ENCODE measurements around the gene CDH4.
A peak's percentile ranks its signal among the peaks of the same experiment; 100 is the strongest.
"Not testable (repeated sequence)": the region's sequence is repeated elsewhere in the genome, so short reads cannot be mapped to it uniquely, and the experiment has no call there.

CDH4 gene

DNA sequence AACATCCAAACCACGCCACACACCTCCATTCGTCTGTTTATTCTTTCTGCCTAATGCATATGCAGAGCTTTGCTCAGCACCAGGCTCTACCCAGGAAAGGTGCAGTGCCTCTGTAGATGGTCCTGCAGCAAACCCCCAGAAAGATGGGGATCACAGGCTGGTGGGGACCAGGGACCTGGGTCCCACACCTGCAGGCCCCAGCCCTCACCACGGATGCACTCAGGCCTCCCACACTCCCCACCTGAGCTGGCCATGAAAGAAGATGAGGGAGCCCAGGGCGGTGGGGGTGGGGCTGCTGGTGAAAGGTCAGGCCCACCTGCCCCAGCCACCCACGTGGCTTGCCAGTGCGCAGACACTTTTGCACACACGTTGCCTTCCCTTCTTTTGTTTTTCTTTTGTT lies 595.9 kb downstream of the CDH4 start:
- no peak for DNase-seq (ENCODE audit: low spot score)

DNA sequence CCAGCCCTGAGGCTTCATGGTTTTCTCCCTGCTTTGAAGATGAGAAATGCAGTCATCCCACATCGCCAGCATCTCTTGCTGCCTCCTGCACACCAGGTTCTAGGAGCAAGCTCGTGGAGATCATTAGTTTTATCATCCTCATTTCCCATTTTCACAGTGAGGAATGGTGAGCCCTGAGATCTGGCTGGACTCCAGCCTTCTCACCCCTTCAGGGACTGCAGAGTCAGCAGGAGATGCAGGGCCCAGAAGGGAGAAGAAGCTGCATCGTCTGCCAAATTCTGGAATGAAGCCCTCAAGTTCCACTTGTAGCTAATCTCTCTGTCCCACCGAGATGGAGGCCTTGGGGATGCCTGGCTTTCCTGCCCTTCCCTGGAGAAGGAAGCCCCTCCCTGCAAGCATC lies 596.8 kb downstream of the CDH4 start:
- no peak for DNase-seq (ENCODE audit: low spot score)

DNA sequence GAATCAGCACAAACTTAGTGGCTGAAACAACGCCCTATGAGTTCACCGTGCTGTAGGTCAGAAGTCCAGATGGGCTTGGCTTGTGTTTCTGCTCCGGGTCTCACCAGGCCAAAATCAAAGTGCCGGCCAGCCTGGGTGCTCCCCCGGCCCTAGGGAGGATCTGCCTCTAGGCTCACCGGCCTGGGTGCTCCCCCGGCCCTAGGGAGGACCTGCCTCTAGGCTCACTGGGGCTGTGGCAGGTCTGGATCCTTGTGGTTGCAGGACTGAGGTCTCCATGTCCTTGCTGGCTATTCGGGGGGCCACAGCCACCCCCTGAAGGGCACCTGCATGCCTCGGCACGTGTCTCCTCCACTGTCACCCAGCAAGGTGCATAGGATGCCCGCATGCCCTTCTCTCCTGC lies 597.3 kb downstream of the CDH4 start:
- no peak for DNase-seq (ENCODE audit: low spot score)

DNA sequence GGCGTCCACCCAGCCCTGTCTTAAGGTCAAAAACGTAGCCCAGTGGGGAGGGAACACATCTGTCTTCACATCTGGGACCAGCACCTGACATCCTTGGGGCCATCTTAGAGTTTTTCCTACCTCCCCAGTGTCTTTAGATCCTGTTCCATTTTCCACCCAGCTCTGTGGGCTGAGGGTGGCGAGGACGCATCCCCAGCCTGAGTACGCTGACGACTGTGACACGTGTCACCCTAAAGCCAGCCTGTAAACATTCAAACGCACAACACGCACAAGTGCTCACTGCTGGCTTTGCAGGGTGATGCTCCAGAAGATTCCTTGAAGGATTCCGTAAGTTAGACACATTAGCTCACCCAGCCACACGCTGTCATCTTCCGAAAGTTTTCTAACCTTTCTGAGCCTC lies 597.8 kb downstream of the CDH4 start:
- DNase-seq (ENCODE audit: low spot score), result no peak

DNA sequence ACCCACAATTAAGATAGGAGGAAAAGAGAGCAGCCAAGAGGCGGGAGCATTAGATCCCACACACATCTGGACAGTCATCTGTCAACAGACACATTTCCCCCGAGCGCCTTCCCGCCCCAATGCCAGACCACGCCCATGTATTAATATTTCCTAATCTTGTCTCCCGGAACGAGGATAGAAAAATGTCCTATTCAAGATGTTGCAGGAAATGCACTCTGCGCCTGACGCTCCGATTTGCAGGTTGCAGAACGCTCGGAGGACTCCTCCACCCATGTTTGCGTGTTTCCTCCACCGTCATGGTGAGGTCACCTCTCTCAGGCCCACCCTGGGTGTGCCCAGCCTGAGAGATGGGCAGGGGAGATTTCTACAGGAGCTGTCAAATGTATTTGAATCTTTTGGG lies 598.4 kb downstream of the CDH4 start:
- no peak for DNase-seq (ENCODE audit: low spot score)

DNA sequence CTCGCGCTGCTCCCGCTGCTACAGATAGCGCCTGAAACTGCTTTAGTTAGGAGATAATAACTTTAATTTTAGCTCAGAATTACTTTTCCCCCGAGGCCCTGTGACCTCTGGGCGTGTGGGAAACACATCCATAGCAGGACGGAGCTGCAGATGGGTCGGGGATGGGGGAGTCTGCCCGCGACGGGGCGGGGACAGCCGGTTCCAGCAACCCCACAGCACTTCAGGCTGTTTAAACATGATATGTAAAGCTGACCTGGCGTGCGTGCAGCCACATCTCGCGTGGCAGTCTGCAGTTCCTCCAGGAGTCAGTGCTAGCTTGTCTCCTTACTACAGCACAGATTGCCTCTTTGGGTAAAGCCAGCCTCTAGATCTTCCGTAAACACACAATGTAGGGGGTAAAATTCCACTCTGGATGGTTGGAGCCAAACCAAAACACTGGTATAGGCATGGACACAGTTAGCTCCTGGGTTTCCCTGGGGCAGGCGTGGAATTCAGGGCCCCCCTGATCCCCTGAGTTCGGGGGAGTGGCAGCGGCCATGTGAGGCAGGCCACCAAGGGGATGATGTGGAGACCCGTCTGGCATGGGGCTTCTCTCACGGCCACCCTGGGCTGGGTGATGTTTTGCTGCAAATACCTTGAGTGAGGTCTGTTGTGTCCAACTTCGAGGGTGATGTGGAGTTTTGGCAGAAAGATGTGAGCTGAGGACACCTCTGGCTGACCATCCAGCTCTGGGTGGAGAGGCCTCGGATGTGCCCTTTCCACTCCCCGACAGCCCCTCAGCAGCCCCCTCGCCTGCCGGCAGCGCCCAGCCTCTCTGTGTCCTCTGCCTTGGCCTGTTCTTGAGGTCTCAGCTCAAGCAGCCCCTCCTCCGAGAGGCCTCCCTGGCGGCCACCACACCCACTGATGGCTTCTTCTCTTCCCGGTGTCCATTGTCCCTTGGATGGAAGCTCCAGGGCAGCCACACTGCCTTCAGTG lies 599.2 kb downstream of the CDH4 start:
- DNase-seq (ENCODE audit: low spot score), result no peak

DNA sequence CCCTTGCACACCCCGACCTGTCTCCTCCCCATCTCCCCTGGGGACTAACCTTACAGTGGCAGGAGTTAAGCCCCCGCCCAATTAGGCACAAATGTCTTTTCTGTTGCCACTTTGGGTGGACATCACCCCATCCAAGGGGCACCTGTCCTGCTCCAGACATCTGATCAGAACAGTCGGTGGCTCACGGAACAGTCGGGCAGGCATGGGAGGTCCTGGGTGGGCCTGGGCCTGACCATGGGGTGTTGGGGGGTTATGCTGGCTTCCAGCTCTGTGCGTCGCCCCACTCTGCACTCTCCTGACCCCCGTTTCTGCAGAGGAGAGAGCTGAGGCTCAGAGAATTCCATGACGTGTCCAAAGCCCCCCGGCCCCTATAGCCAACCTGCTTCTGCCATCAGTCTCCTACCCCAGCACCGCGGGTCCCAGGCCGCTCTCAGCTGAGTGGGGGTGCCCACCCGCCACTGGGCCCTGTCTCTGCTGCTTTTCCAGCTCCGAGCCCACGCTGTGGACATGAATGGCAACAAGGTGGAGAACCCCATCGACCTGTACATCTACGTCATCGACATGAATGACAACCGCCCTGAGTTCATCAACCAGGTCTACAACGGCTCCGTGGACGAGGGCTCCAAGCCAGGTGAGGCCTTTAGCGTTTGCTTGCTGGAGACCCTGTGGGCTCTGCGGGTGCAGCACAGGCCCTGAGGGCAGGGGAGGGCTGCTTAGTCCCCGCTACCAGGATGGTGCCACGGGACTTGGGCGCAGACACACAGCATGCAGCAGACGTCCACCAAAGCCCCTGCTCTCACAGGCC lies 600.4 kb downstream of the CDH4 start:
- DNase-seq (ENCODE audit: low spot score), result no peak

DNA sequence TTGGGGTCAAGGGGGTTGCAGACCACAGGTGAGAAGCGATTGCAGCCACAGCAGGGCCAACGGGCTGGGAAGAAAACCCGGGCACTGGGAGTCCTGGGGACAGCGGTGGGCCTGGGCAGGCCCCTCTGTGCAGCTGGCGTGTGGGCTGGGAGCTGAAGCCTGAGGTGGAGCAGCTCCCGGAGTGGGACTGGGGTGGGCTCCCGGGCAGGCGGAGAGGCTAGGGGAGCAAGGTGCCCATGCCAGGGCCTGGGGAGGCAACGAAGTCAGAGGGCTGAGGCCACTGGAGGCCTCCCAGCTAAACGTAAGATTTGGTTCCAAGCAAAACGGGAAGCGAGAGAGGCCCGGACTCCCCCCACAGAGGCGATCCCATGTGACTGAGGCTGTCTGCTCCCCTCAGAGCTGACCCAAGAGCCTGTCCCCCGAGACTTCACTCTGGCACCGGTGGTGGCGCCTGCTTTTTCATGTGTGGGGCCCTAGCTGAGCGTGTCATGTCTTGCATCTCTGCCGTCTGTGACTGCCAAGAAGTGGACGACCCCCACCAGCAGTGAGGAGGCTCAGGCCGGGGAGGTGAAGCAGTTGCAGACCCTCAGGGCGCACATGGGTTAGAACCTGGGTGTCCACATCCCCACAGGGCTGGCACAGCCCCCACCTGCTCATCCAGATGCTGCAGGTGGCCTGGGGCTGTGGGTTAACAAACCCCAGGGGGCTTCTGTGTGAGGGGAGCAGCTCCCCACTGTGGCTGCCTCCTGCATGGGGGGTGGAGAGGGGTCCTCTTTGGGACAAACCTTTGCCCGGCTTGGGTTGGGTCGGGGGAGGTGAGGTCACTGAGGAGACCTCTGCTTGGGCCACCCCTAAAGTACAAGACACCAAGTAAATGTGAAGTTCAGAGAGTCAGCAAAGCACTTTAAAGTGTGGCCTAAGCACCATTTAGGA lies 601.3 kb downstream of the CDH4 start:
- no peak for DNase-seq (ENCODE audit: low spot score)

DNA sequence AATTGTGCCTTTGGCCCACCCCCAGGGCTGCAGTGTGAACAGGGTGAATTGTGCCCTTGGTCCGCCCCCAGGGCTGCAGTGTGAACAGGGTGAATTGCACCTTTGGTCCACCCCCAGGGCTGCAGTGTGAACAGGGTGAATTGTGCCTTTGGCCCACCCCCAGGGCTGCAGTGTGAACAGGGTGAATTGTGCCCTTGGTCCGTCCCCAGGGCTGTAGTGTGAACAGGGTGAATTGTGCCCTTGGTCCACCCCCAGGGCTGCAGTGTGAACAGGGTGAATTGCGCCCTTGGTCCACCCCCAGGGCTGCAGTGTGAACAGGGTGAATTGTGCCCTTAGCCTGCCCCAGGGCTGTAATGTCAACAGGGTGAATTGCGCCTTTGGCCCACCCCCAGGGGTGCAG lies 602.5 kb downstream of the CDH4 start:
- DNase-seq (ENCODE audit: low spot score), result not testable (repeated sequence)

DNA sequence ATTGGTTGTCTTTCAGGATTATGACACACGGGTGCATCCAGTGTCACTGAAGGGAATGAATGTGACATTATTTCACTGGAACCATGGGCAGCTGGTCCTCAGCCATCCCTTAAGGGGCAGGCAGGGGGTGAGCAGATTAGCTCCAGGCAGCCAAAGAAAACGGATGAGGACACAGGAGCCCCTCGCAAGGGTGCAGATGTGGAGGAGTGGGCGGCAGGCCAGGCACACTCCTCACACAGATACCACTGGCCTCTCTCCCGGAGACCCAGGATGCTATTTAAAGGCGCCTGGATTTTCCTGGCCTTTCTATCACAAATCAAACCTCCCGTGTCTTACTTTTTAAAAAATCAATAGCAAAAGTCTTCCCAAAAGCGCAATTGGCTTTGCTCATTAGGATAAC lies 603.2 kb downstream of the CDH4 start:
- DNase-seq (ENCODE audit: low spot score), result no peak

DNA sequence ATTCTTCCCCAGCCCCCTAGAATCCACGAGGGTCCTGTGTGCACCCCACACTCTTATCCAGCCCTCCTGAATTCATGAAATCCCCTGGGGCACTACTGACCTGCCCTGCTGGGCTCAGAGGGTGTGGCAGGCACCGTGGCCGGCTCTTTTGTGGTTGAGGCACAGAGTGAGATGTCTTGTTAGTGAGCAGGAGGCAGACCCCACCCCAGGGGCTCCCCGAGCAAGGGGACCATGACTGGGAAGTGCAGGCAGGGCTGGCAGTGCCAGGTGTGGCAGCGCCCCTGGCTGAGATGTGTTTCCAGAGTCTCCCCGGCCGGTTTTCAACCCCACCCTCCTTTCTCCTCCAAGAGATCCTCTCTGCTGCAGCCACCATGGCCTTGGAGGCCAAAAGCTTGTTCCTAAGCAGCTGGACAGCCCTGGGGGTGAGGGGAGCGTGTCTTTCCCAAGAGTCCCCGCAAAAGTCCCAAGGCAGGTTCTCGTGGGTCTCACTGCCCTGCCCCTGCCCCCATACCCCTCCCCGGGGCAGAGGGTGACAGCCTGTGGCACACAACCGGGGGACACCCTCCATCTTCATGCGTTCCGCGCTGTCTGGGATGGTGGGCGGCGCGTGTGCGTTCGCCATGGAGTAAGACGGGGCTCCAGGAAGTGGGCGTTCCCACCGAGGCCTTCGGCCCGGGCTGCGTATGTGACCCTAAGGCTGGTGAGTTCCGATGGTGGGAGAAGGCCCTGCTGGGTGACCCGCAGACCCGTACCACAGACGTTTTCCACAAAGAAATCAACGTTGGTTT lies 604.8 kb downstream of the CDH4 start:
- DNase-seq (ENCODE audit: low spot score), result no peak

DNA sequence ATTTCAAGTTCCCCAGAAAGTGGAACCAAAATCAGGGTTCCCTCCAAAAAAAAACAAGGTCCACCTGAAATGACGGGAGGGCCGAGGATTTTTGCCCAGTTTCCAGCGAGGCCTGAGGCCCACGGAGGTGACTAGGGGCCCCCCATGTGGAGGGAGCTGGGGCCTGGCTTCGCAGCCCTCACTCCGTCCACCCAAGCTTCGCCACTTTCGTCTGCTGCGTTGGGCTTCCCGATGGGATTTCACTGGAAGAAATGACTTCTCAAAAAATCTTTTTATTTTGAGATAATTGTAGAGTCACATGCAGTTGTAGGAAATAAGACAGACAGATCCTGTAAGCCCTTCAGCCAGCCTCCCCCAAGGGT lies 605.3 kb downstream of the CDH4 start:
- DNase-seq (ENCODE audit: low spot score), result no peak

DNA sequence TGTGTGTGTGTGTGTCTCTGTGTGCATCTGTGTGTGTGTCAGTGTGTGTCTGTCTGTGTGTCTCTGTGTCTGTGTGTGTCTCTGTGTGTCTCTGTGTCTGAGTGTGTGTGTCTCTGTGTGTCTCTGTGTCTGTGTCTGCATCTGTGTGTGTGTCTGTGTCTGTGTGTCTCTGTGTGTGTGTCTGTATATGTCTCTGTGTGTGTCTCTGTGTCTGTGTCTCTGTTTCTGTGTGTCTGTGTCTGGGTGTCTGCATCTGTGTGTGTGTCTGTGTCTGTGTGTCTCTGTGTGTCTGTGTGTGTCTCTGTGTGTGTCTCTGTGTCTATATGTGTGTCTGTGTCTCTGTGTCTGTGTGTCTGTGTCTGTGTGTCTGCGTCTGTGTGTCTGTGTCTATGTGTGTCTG lies 605.8 kb downstream of the CDH4 start:
- DNase-seq (ENCODE audit: low spot score), result no peak

DNA sequence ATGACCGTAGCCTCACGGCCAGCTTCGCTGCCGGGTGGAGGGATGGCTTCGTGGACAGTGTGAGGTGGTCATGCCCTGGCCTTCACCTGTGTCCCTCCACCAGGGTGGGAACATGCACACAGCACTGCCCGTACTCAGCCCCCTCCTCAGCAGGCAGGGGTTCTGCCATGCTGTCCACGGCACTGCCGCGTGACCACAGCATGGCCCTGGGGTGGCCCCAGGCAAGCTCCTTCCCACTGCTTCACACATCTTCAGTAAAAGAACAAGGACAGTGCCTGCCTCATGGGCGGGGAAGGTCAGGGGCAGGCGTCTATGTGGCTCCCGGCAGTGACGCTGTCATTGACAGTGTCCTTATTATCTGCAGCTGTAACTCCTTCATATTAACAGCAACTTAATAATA lies 607.7 kb downstream of the CDH4 start:
- DNase-seq (ENCODE audit: low spot score), result no peak

DNA sequence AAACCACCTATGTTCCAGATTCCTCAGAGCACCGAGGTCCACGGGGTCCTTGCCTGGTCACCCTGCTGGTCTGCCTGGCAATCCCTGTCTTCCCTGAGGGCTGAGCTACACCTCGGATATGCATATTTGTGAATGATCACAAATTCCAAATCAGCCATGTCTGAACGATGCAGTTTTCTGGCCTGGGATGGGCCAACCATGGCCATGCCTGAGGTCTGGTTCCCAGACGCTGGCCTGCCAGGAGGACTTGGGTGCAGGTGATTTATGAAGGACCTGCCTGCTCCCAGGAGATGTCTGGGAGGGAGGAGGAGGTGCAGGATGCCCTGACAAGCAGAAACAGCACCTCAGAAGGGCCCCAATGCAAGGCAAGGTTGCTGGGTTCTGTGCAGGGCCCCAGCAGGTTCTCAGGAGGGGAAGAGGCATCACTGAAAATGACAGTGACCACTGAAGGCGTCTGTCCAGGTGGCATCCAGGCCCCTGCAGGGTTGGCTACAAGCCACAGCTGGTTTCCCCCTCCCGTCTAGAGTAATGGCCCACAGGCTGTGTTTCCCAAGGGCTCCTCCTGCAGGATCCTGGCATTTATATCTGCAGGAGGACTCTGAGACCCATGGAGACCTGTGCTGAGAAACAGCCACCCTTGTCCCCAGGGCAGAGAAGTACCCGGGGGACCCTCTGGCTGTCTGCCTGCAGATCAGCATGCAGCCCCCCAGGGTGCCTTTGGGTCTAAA lies 608.4 kb downstream of the CDH4 start:
- DNase-seq (ENCODE audit: low spot score), result no peak

DNA sequence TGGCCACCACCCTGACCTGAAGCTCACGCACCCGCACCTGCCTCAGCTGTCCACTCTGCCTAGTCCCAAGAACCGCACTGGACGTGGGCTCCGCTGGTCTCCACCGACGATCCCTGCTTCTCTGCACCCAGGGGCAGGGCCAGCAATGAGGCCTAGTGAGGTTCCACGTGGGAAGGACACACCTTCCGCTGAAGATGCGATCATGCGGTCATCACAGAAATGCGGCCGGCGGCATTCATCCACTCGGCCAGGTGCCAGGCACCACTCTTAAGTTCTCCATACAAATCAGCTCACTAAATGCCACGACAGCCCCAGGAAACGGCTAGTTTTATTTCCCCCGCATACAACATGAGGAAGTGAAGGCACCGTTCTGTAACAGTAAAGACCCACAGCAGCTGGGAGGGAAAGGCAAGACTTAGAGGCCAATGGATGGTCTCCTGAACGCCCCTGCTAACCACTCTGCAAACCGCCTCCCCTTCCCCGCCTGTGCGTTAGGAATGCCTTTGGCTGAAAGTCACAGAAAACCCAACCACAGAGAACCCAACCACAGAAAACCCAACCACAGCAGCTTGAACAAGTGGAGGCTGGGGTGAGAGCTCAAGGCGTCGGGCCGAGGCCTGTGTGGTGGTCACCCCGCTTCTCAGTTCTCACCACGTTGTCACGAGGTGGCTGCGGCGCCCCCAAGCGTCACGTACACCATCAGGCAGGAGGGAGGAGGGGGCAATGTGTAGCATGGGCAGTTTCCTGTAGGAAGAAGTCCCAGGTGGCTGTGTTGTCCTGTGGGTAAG lies 609.2 kb downstream of the CDH4 start:
- no peak for DNase-seq (ENCODE audit: low spot score)

DNA sequence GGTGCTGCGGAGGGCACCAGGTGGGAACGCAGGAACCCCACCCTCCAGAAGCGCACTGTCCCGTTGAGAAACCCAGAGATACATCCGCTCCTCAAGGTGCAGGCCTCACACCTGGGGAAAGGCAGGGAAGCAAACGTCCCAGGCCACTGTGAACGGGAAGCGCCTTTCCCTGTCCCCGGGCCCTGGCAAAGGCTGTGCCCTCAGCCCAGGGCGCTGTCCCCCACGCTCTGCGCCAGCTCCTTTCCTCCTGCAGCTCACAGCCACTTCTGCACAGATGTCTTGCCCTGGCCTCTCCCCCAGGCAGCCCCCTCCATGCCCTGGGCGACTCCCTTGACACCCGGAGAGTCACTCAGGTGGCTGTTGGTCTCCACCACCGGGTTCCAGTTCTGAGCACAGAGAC lies 609.8 kb downstream of the CDH4 start:
- no peak for DNase-seq (ENCODE audit: low spot score)

DNA sequence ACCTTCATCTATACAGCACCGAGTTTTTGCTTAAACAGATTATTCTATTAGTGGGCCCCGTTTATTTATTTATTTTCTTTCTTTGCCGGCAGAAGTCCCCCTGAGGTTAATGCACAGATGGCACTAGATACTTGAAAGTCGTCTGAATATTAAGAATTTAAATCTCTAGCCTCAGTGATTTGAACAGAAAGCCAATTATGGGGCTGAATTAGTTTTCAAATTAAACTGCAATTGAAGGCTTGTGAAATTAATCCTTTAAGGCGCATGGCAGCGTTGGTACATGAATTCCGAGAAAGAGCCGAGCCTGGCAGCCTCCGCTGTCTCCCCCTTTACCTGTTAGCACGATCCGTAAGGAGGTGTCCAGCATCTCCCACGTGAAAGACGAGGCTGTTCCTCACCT lies 610.8 kb downstream of the CDH4 start:
- DNase-seq (ENCODE audit: low spot score), result no peak

DNA sequence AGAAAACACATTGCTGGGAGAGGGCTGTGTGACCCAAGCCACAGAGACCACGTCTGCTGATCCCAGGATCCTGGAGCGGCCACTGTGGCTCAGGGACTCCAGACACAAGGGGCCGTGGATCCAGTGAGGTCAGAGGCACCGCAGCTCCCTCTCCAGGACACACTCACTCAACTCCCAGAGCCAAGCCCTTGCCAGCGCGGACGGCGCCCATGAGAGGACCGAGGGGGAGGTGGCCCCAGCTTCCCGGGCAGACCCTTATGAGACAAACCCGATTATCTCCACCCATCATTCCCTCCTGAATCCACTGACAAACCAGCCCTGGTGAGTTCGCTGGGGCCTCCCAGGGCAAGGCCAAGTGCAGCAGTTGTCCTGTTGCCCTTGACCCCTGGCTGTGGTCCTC lies 612.4 kb downstream of the CDH4 start:
- peak; percentile 37 for DNase-seq (ENCODE audit: low spot score)

DNA sequence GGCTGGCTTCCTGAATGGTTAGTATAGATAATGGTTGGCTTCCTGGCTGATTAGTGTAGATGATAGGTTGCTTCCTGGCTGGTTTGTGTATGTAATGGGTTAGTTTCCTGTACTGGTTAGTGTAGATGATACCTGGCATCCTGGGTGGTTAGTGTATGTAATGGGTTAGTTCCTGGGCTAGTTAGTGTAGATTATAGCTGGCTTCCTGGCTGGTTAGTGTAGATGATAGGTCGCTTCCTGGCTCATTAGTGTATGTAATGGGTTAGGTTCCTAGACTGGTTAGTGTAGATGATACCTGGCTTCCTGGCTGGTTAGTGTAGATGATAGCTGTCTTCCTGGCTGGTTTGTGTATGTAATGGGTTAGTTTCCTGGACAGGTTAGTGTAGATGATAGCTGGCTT lies 613.3 kb downstream of the CDH4 start:
- no peak for DNase-seq (ENCODE audit: low spot score)
